SJCRH30 (cell line): ENCODE data around the gene CSNK2B. TPM values are rescaled to one million over a fixed set of nuclear protein-coding genes. Genes with fewer than 3 reads are reported as not detected.

Experiments
- DNase-seq, 2 experiments: peaks; one replicate each; pipeline ENCODE4 v3.0.0-alpha.2; 2015 to 2020
- H3K27ac ChIP-seq: fragments of 250-450 bp; sonication (Bioruptor Pico); 2 replicates; pipeline ENCODE4 v1.5.1; 2020; ENCODE audit warnings: mild to moderate bottlenecking, moderate library complexity
- H3K27me3 ChIP-seq: fragments of 250-450 bp; sonication (Bioruptor Pico); 2 replicates; pipeline ENCODE4 v1.5.1; 2020; ENCODE audit warnings: mild to moderate bottlenecking, moderate library complexity
- H3K36me3 ChIP-seq: fragments of 250-450 bp; sonication (Bioruptor Pico); 2 replicates; pipeline ENCODE4 v1.5.1; 2020; ENCODE audit warnings: mild to moderate bottlenecking, moderate library complexity
- H3K4me1 ChIP-seq: fragments of 250-450 bp; sonication (Bioruptor Pico); 2 replicates; pipeline ENCODE4 v1.5.1; 2020; ENCODE audit warnings: mild to moderate bottlenecking, moderate library complexity
- H3K4me3 ChIP-seq: fragments of 250-450 bp; sonication (Bioruptor Pico); 2 replicates; pipeline ENCODE4 v1.5.1; 2020; ENCODE audit warnings: mild to moderate bottlenecking, moderate library complexity
- H3K9me3 ChIP-seq: fragments of 250-450 bp; sonication (Bioruptor Pico); replicated peaks from 2 replicates; pipeline ENCODE4 v1.5.1; 2020; ENCODE audit warnings: mild to moderate bottlenecking, moderate library complexity
- total RNA-seq: library from RNA; depleted of rRNA; stranded (reverse); fragments of >200 nt; shearing (Covaris generic); gene quantifications from 2 replicates; pipeline ENCODE4 v1.2.3, GENCODE V29; 2014

CSNK2B gene
- total RNA-seq, 1 experiment from 2014 or later = 208 TPM

DNA sequence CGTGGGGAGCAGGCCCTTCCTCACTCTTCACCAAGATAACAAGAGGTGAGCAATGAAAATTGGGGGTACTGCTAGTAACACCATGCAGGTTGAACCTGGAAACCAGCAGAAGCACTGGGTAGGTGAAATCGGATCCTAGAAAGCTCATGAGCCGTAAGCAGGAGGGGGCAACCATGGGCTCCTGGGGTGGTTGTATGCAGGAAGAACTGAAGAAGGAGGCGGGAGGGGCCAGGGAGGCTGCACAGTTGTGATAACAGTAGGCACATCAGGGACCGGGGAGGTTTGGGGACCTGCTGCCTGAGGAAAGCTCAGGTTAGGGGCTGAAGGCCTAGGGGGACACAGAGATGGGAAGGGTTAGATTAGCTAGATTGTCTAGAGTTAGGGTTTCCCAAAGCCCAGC is 20.6 kb downstream of the CSNK2B start:
- Histone ChIP-seq H3K4me3 (no peak overlapping the region), H3K27me3 (no peaks in the 10 kb centered on the region), H3K36me3 (peaks cover 5% of the 10 kb centered on the region), H3K4me1 (peaks cover 17% of the 10 kb centered on the region), H3K27ac (no peak overlapping the region), H3K9me3 (no peaks in the 10 kb centered on the region)
- no peak for DNase-seq

DNA sequence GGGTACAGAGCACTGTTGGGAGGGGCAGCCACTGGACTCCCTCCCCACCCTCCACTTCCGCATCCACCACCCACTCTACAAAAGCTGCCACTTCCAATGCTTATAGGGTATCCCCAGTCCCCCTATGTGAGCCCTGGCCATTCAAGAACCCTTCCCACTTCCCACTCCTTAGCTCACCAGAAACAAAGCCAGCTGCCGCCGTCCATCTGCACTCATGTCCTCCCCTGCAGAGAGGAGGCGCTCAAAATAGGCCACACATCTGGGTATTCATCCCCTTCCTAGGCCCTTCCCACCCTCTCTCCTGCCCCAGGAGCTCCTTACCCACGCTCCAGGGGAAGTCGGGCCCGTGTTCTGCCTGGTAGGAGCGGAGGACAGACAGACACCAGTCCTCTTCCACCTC is 21.4 kb downstream of the CSNK2B start:
- peak; percentile 84 to 87 for DNase-seq
- H3K36me3 ChIP-seq = peaks cover 6% of the 10 kb centered on the region

DNA sequence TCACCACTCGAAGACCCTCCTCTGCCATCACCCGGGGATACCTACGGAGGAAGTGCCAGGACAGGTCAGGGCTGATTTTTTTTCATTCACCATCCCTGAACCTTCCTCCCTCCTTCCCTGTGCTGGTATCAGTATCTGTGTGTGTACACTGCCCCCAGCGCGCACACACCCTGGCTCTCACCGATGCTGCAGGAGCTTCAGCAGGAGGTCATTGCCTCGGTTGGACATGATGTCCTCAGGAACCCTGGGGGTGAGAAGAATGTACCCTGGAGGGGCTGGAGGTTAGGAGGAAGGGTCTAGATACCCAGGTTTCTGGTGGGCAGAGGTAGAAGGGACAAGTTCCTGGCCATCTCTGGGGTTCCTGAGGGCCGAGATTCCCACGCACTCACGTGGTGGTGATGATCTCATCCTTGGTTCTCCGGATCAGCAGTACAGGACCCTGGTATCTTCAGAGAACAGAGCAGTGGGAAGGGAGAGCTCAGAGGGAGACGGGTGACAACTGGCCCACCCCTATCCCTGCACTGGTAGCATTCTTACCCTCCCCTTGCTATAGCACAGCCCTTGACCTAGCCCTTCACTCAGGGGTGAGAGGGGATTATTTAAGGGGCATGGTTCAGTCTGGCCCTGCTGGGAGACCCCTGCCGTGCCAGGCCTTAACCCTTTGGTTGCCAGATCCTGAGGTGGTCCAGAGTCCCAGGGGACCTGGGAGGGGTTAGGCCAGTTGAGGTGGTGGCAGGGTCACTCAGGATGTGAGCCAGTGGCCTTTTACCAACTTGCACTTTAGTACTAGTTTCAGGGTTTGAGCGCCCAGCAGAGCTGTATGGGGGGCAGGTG is 22.2 kb downstream of the CSNK2B start:
- Histone ChIP-seq H3K27me3 (no peaks in the 10 kb centered on the region), H3K36me3 (peaks cover 7% of the 10 kb centered on the region), H3K9me3 (no peaks in the 10 kb centered on the region), H3K4me3 (no peak overlapping the region), H3K4me1 (peaks cover 17% of the 10 kb centered on the region), H3K27ac (peak overlapping the region; percentile 39)
- DNase-seq = no peak

More for the DNA sequence above, 21.4 kb downstream of the CSNK2B start:
- Histone ChIP-seq H3K4me1 (peaks cover 17% of the 10 kb centered on the region), H3K27ac (peak overlapping the region; percentile 39), H3K27me3 (no peaks in the 10 kb centered on the region), H3K9me3 (no peaks in the 10 kb centered on the region), H3K4me3 (no peak overlapping the region)

DNA sequence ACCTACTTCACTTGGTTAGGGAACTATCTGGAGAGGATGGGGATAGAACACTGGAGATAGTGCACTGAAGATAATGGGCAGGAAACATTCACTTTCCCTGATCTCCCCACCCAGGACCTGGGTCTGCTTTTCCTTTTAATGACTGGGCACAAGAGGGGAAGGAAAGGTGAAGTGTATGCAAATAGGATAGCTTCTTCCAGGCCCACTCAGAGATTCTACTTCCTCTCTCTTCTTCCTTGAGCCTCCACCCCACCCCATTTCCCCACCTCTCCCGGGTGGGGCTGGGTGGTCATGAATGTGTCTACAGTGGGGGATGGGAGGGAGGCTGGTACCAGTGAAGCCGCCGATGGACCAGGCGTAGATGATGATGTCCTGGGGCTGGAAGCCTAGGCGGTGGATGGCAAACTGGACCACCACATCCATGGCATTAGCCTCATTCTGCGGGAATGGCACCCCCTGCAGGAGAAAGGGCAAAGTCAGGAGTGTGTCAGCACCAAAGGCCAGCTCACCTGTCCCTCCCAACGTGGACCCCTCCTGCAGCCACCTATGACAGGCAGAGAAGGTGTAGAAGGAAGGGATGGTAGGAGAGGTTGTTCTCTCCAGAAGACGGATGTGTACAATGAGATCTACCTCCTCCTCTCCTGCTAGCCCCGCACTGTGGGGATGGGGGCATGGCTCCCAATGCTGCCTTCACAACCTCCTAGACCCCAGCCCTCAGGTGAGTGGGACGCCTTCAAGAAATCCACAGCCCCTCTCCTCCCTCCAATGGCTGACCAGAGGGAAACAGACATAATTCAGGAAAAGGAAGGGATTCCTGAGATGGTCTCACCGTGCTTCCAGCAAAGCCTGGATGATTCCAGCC is 23.6 kb downstream of the CSNK2B start:
- H3K9me3 ChIP-seq = no peaks in the 10 kb centered on the region
- H3K27ac ChIP-seq = no peak overlapping the region
- peaks cover 10% of the 10 kb centered on the region for H3K4me1 ChIP-seq
- no peaks in the 10 kb centered on the region for H3K27me3 ChIP-seq
- H3K4me3 ChIP-seq = no peak overlapping the region
- peaks cover 7% of the 10 kb centered on the region for H3K36me3 ChIP-seq
- DNase-seq = no peak

DNA sequence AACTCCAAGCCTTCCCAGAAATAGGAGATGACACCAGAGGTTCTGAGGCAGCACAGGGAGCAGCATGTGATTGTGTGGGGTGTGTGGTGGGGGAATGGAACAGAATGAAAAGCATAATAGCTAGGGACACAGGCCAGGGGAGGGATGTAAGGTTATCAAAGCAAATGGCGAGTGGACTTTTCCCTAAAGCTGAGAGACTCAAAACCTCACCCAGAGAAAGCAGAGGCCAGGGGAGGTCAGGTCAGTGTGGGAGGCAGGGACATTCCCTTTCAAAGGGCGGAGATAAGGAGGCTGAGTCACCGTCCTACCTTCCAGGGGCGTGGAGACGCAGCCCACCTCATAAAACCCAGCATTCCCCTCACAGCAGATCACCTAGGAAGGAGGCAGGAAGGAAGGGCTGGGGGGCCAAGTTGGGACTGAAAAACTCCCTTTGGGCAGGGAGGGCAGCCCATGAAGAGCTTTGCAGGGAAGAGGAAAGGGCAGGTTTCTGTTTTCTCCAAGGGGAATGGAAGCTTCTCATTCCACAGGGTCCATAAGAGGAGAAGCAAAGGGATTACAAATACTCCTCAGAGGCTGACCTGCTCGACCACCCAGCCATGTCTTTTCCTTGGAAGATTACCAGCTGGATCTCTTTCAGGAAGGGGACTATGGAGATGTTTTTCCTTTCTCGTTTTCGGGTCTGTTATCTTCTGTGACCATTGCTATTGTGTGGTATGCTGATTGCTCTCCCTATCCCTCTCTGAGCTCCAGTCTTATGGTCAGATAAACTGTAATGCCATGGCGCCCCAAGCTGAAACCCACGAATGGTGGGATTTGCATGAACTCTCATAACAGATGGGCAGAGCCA is 24.6 kb downstream of the CSNK2B start:
- no peaks in the 10 kb centered on the region for H3K27me3 ChIP-seq
- no peaks in the 10 kb centered on the region for H3K9me3 ChIP-seq
- H3K36me3 ChIP-seq = peaks cover 7% of the 10 kb centered on the region
- H3K4me1 ChIP-seq = peaks cover 10% of the 10 kb centered on the region
- H3K4me3 ChIP-seq = no peak overlapping the region
- H3K27ac ChIP-seq = no peak overlapping the region
- DNase-seq = no peak

DNA sequence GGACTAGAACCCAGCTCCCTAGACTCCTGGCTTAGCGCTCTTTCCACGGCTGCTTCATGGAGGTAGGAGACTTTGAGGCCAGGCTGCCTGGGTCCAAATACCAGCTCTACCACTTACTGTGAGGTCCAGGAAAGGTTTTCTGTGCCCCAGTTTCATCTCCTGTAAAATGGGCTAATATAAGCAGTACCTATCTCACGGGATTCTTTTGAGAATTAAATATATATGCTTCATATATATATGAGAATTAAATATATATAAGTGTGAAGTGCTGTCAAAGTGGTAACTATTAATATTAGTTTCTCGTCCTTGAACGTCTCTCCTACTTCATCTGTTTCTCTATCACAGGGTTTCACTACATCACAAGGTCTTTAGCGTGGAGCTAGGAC is 25.2 kb downstream of the CSNK2B start:
- Histone ChIP-seq H3K4me3 (no peak overlapping the region), H3K4me1 (peaks cover 10% of the 10 kb centered on the region), H3K9me3 (no peaks in the 10 kb centered on the region), H3K36me3 (peaks cover 7% of the 10 kb centered on the region), H3K27ac (no peak overlapping the region), H3K27me3 (no peaks in the 10 kb centered on the region)
- DNase-seq = no peak

DNA sequence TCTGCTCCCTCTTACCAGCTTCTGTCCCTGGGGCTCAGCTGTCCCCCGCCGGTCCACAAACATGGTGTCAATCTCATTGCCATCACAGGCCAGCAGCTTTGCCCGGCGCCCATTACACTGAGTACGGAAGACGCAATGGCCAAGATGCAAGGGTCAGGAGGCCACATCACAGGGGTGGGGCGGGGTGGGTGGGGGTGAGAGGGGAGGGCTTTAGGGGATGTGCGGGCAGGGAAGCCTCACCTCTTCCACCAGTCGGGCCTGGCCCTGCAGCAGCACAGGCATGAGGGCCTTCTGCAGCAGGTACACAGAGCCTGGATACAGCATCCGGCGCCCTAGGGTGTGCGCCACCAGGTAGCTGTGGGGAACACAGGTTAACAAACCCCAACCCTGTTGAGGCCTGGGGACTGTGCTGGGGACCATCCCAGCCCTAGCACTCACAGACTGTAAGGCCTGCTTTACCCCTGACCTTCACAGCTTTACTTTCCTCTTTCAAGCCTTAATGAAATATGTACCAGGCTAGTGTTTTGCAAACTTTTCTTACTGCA is 25.8 kb downstream of the CSNK2B start:
- Histone ChIP-seq H3K36me3 (peaks cover 7% of the 10 kb centered on the region), H3K4me3 (no peak overlapping the region), H3K27me3 (no peaks in the 10 kb centered on the region), H3K4me1 (peaks cover 10% of the 10 kb centered on the region), H3K27ac (no peak overlapping the region), H3K9me3 (no peaks in the 10 kb centered on the region)
- DNase-seq = no peak

DNA sequence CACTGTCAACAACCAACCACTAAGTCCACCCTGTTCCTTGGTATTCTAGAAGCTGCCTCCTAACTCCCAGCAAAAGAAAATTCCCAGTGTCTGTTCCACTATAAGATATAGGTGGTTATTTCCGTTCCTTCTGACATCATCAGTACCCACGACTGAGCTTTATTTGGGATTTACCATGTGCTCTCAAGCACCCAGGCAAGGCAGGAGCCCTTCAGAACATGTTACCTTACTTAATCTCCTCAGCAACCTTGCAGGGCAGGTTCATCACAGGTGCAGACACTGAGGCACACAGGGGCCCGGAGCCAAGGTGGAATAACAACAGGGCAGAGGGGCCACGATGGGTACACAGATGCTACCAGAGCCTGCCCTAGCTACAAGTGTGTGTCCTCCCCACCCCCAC is 26.5 kb downstream of the CSNK2B start:
- peaks cover 3% of the 10 kb centered on the region for H3K36me3 ChIP-seq
- no peak overlapping the region for H3K27ac ChIP-seq
- DNase-seq = no peak
- H3K27me3 ChIP-seq = no peaks in the 10 kb centered on the region
- peaks cover 5% of the 10 kb centered on the region for H3K4me1 ChIP-seq
- H3K9me3 ChIP-seq = no peaks in the 10 kb centered on the region
- no peak overlapping the region for H3K4me3 ChIP-seq

DNA sequence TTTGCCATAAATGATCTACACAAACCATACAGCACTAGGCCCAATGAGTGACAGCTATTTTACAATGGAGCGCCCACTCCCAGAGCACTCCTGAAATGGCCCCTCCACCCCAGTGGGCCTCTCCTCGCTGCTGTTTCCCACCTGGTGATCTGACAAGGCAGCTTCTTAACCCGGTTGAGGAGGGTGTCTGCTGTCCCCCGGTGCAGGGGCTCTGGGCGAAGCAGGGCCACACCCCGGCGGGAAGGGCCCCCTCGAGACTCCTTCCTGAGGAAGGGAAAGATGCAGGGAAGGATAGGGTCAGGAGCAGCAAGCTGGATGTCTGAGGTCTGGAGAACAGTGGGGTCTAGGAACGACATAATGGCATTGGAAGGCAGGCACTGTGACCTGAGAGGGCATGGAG is 27.0 kb downstream of the CSNK2B start:
- H3K36me3 ChIP-seq = peaks cover 3% of the 10 kb centered on the region
- H3K4me1 ChIP-seq = peaks cover under 1% of the 10 kb centered on the region; the same call in 1 of the 2 replicates
- no peaks in the 10 kb centered on the region for H3K9me3 ChIP-seq
- H3K27ac ChIP-seq = no peak overlapping the region
- no peak overlapping the region for H3K4me3 ChIP-seq
- DNase-seq = no peak
- H3K27me3 ChIP-seq = no peaks in the 10 kb centered on the region

DNA sequence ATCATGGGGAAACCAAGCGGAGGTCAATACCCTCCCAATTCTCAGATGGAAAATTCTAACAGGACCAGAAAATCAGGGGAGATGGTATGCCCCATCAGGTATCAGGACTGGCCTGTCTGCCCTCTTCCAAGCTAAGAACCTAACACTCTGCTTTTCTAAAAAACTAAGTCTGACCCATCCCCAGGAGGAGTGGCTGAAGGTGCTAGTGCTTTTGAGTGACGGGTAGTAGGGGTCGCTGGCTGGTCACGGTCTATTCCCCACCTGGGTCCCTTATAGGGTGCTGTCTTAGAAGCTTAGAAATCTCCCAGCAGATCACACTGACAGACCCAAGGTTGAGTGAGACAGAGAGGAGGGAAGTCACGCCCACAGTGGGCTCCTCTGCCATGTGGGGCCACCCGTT is 27.7 kb downstream of the CSNK2B start:
- no peaks in the 10 kb centered on the region for H3K9me3 ChIP-seq
- DNase-seq = no peak
- no peak overlapping the region for H3K27ac ChIP-seq
- H3K4me3 ChIP-seq = no peak overlapping the region
- no peaks in the 10 kb centered on the region for H3K4me1 ChIP-seq
- H3K27me3 ChIP-seq = no peaks in the 10 kb centered on the region
- peaks cover 3% of the 10 kb centered on the region for H3K36me3 ChIP-seq

DNA sequence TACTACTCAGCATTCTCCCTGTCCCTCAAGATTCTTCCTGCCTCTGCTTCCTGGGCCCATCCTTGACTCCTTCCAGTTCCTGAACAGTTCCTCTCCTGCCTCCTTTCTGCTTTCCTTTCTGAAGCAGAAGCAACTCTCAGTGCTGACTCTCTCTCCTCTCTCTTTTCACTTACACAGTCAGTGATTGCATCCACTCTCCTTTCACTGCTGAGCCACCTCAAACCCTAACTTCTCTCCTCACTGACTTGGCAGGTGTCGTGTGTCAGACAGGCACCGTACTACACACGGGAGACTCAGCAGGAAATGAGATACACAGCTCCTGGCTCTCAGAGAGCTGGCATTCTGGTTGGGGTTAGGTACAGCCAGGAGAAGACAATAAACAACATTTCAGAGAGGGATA is 31.7 kb downstream of the CSNK2B start:
- Histone ChIP-seq H3K4me1 (peaks cover 10% of the 10 kb centered on the region), H3K27me3 (no peaks in the 10 kb centered on the region), H3K36me3 (no peaks in the 10 kb centered on the region; the same call in 1 of the 2 replicates), H3K27ac (no peak overlapping the region), H3K4me3 (no peak overlapping the region), H3K9me3 (no peaks in the 10 kb centered on the region)
- no peak for DNase-seq

DNA sequence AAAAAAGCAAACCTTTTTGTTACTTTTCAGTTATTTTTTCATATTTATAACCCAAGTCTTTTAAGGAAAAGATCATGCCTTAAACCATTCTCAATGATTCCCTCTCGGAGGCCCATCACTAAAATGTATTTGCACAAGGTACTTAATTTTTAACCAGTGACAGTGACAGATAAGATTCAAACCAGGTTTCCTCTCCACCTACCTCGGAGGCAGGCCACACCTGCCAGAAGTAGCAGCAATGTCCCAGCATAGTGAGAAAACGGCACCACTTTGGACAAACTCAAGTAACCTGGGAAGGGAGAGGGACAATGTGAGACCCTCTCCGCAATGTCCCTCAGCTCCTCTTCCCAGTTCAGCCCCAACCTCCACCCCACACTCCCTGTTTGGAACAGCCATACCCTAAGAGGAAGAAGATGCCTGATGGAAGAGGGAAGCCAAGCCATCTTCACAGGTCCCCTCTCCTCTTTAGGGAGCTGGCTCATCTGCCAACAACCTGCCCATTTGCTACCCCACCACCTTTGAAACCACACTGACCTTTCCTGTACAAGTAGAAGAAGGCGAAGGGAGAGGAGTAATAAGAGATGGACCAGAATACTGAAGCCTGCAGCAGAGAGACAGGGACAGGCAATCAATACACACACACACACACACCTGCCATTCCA is 35.0 kb downstream of the CSNK2B start:
- H3K36me3 ChIP-seq = no peaks in the 10 kb centered on the region
- no peak overlapping the region for H3K27ac ChIP-seq
- no peaks in the 10 kb centered on the region for H3K27me3 ChIP-seq
- no peaks in the 10 kb centered on the region for H3K9me3 ChIP-seq
- H3K4me1 ChIP-seq = peaks cover 10% of the 10 kb centered on the region
- DNase-seq = no peak
- no peak overlapping the region for H3K4me3 ChIP-seq

DNA sequence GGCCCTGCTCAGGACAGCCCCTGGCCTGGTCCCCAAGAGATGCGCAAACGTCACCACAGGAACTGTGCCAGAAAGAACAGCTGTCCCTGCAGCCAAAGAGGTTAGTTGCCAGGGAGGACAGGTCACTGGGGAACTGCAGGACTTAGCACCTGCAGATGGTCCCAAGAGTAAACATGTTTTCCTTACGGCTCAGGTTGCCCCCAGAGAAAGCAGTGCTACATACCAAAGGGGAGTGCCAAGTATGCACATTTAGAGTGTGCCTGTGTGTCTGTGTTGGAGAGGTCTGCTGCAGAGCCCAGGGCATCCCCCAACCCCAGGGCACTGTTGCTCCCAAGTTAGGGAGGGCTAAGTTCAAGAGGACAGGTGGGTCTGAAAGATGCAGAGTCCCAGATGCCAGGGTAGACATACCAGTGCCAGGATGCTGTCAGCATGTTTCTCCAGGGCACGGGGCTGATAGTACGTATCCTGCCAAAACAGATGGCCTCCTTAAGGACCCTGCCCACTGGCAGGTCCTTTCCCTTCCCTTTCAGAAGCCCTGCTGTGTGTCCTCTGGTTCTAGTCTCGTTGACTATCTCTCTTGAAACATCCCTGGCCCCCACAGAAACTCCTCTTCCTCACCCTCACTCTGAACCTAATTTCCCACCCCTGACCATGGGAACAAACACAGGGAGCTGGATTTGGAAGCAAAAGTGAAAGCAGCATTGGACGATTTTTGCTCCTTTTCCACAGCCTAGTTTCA is 36.0 kb downstream of the CSNK2B start:
- no peak overlapping the region for H3K27ac ChIP-seq
- no peaks in the 10 kb centered on the region for H3K9me3 ChIP-seq
- H3K36me3 ChIP-seq = no peaks in the 10 kb centered on the region
- H3K4me1 ChIP-seq = peaks cover 10% of the 10 kb centered on the region
- peak overlapping the region; percentile 79 for H3K4me3 ChIP-seq
- peak; percentile 48 to 54 for DNase-seq
- H3K27me3 ChIP-seq = no peaks in the 10 kb centered on the region
